ENCODE data around the gene CDC42EP3.

CDC42EP3 gene

DNA sequence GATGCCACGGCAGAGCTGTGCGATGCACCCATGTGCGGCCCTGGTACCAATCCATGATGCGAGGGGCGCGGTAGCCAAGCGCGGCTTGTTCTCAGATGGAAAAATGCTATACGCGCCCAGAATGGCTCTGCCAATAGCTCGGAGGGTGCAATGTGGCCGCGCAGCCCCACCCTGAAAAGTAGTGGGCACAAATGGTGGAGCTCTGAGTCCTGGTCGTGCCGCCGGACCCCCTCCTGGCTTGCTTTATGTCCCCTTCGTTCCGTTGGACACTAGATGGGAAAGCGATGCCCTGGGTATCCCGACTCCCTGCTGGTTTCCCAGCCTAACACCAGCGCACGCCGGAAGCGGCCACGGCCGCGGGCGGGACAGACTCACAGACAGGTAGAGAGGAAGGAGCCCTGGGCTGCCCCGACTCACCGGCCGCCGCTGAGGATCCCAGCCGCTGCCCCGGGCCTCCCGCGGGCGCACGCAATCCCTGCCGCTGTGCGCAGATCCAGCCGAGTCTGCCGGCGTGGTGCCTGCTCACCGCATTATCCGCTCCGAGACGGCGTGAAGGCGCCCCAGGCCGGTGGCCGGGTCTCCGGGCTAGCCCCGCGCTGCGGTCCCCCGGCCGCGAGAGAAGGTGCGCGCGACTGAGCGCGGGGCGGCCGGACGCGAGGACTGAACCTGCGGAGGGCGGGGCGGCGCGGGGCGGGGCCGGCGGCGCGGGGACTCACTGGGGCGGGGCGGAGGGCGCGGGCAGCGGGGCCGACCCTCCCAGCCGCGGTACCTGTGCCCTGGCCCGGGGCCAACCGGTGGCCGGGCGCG lies at the start of gene CDC42EP3:
TSS of gene CDC42EP3 (minus strand) at position 634 of the 807 bp plus-strand sequence. CDS start 25,055 bp downstream, outside the sequence.
- DNase-seq (ENCODE audit: low spot score), result peak; percentile 36

- no peak for DNase-seq (ENCODE audit: low spot score)
These were observed 49.7 kb upstream of the CDC42EP3 start for GRCh38 chr2:37721201-37721560.

- DNase-seq (ENCODE audit: low spot score), result no peak
These were observed 49.2 kb upstream of the CDC42EP3 start for GRCh38 chr2:37720533-37721200.

- DNase-seq (ENCODE audit: low spot score), result no peak
These were observed 47.2 kb upstream of the CDC42EP3 start for GRCh38 chr2:37718515-37719161.

- DNase-seq (ENCODE audit: low spot score), result no peak
These were observed 41.8 kb upstream of the CDC42EP3 start for GRCh38 chr2:37713258-37713700.

- no peak for DNase-seq (ENCODE audit: low spot score)
These were observed 40.4 kb upstream of the CDC42EP3 start for GRCh38 chr2:37711831-37712230.

DNA sequence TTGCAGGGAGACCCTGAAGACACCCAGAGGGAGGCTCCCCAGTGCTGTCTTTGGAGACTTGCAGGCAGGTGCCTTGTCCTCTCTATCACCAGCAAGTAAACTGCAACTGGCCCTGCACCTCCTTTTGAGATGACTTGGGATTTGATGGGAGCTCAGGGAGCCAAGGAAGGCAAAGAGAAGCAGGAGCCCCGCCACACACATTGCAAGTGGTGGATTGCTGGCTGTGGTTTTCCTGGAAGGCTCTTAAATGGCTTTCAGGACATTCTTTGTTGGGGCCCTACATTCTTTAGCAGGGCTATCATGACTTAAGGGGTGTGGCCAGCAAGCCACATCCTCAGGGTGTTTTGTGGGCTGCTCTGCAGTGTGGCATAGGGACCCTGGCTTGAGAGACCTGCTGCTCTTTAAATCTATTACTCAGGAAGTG lies 39.9 kb upstream of the CDC42EP3 start:
- DNase-seq (ENCODE audit: low spot score), result no peak

DNA sequence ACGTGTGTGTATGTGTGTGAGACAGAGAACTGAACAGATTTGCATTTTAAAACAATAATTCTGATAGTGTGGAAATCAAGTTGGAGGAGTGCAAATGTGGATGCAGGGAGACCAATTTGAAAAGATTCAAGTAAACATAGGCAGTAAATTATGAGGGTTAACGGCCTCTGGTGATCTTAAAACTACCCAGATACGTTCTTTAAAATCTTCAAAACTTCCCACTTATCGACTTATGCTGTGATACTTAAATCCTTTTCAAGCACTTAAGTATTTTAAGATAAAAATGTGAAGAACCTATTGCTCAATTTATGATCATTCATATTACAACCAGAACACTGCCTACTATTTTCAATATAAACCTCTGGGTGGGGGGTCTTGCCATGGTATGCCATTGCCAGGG lies 37.7 kb upstream of the CDC42EP3 start:
- DNase-seq (ENCODE audit: low spot score), result no peak

- DNase-seq (ENCODE audit: low spot score), result no peak
These were observed 36.7 kb upstream of the CDC42EP3 start for GRCh38 chr2:37708146-37708545.

- no peak for DNase-seq (ENCODE audit: low spot score)
These were observed 36.0 kb upstream of the CDC42EP3 start for GRCh38 chr2:37707393-37707792.

- no peak for DNase-seq (ENCODE audit: low spot score)
These were observed 35.1 kb upstream of the CDC42EP3 start for GRCh38 chr2:37706334-37707183.

DNA sequence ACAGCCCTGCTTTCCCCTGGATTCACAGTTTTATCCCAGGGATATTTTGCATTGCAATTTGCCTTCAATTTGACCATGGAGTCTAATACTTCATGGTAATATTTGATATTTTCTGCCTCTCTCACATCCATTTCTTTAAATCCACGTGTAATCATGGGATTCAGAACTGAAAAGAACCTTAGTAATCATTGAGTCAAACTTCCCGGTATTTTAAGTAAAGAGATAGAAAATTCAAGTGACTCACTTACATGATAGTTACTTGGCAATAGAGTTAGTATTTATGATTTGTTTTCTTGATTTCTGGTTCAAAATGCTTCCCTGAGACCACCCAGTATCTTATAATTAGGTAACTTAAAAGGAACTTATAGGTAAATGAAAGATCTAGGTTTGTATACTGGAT lies 33.7 kb upstream of the CDC42EP3 start:
- no peak for DNase-seq (ENCODE audit: low spot score)

DNA sequence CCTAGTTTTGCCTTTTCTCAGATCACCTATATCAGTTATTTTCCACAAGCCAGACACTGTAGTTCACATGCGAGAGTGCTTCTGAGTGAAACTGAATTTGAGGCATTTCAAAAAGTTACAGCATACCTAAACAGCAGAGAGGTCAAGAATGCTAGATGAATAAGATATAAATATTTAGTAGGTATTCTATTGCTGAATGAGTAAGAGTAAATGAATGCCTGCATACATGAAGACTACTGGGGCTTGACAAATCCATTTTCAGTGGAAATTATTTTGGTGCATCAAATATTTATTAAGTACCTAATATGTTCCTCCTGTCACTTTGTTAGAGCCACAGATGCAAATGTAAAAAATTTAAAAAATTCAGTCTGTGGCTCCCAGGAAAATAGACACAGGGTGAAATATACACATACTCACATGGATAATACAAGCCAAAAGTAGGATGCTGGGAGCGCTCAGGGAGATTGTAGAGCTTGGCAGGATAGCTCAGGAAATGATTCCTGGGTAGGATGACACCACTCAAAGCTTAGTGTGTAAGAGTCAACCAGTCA lies 27.6 kb upstream of the CDC42EP3 start:
- no peak for DNase-seq (ENCODE audit: low spot score)

DNA sequence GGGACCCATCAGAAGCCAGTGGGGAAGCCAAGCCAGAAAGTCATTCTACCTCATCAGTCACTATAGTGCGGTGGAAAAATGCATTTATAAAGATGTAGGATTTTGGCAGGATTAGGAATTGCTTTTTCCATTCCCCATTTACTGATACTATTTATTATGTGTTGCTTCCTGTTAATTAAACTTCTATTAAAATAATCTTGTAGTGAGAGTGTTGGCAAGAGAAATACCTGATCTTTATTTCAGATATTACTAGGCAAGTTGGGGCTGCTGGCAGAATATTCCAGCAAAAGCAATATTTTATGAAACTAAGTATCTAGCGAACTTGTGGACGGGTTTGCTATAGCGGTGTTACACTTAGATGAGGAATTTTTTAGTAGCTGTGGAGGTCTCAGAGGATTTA lies 23.9 kb upstream of the CDC42EP3 start:
- no peak for DNase-seq (ENCODE audit: low spot score)

DNA sequence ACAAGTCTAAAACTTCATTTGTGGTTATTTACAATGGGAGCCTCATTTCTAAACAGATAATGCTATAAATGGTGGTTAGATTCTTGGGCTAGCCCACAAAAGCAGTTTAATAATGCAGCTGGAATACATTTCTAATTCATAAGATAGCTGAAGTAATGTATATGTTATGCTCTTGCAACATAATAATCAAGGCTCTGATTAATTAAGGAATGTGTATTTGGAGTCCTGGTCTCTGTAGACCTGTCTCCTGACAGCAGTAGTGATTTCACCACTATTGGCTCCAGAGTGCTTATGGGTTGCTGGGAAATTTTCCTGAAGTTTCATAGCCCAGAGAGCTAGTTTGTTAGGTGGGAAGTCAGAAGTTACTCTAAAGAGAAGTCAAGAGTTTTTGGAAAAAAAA lies 21.3 kb upstream of the CDC42EP3 start:
- no peak for DNase-seq (ENCODE audit: low spot score)

DNA sequence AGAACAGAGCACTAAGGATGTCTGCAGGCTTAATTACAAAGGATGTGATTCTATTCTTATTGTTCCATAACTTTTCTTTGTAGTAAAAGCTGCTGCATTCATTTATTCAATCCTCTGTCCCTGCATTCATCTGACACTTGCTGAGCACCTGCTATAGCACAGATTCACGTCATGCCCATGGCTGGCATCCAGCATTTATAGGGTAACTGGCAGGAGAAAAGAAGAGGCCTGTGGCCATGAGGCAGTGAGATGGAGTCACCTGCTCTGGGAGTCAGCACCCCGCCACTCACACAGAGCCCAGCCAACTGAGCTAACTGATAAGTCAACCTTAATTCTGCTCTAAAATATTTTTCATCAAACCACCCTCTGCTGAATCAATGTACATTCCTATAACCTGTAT lies 18.3 kb upstream of the CDC42EP3 start:
- DNase-seq (ENCODE audit: low spot score), result no peak

GRCh38 chr2:37688771-37689468 lies 17.5 kb upstream of the CDC42EP3 start:
- no peak for DNase-seq (ENCODE audit: low spot score)

DNA sequence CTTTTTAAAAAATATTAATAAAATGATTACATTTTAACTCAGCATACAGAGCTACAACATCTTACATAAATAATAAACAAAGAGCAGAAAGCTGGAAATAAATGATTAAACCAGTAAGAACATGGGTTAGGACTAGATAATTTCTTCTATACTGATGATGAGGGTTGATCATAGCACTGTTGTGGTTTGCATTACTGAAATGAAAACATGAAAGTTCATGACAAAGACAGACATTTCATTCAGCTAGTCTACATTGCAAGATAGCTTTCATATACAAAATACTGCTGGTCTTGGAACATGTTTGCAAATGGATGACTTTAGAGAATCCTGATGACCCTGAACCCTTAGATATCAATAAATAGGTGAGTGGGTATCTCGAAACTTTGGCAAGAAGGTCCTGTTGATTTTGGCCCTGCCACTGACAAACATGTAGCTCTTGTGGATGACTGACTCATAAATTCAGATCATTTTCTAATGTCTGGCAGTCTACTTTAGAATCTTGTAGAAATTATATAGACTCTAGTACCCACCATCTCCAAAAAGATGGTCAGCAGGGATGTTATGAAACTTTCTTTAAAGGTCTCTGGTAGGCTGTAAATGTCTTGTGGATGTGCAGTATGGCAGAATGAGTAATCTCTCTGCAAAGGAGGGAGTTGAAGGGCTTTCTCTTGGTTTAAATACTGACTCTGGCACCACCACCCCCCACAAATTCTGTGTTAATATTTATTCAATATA lies 15.5 kb upstream of the CDC42EP3 start:
- no peak for DNase-seq (ENCODE audit: low spot score)

DNA sequence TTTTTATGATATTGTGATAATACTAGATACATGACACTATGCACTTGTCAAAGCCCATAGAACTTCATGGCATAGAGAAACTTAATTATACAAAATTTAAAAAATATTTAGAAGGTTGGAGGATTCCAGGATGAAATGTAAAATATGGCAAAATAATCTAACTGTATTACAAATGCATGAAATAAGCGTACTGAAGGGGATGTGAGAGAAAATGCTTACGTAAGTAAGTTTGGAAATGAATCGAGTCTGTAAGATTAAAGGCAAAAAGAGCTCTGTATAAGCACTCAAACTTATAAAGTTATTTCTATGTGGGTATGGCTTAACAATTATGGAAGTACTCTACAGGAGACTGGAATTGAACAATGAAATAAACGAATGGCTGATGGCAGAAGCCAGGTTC lies 13.4 kb upstream of the CDC42EP3 start:
- DNase-seq (ENCODE audit: low spot score), result no peak
